Right lobe of liver (tissue), 4 donors: ENCODE results near the gene PSME3IP1.

Experiments used
- POLR2A ChIP-seq: fragments of 450-650 bp; IDR thresholded peaks from one replicate; pipeline ENCODE4 v1.6.1; 2017; ENCODE audit warnings: antibody characterized with exemption, mild to moderate bottlenecking
- TF ChIP-seq, protein P1 (sequence below), 4 donors: fragments of 200-600 bp in 3 of 4; fragments of 450-650 bp in 1 of 4; IDR thresholded peaks; one replicate each; pipeline versions ENCODE4 v1.5.1 to v1.8.0; 2016 to 2022; ENCODE audit warnings: antibody characterized with exemption in 4 of 4, mild to moderate bottlenecking in 2 of 4
- donor health status: DM: no; HTN: no; CAD: no.
- donor health status: DM: no; HTN: no; CAD: no.
- donor health status: DM: no; HTN: yes; CAD: no.

GRCh38 chr16:57196286-57196685, 10.4 kb upstream of the PSME3IP1 start:
- TF ChIP-seq, protein P1, sequence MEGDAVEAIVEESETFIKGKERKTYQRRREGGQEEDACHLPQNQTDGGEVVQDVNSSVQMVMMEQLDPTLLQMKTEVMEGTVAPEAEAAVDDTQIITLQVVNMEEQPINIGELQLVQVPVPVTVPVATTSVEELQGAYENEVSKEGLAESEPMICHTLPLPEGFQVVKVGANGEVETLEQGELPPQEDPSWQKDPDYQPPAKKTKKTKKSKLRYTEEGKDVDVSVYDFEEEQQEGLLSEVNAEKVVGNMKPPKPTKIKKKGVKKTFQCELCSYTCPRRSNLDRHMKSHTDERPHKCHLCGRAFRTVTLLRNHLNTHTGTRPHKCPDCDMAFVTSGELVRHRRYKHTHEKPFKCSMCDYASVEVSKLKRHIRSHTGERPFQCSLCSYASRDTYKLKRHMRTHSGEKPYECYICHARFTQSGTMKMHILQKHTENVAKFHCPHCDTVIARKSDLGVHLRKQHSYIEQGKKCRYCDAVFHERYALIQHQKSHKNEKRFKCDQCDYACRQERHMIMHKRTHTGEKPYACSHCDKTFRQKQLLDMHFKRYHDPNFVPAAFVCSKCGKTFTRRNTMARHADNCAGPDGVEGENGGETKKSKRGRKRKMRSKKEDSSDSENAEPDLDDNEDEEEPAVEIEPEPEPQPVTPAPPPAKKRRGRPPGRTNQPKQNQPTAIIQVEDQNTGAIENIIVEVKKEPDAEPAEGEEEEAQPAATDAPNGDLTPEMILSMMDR (IDR thresholded peaks at IDR 0.05), result no peak
- TF ChIP-seq POLR2A, result no peak
